Loucy (cell line): ENCODE results near the gene GPBAR1.

Source experiments
- EZH2phosphoT487 ChIP-seq: fragments of 200-600 bp; IDR thresholded peaks from 2 replicates; pipeline ENCODE4 v1.6.1; 2018; ENCODE audit warnings: antibody characterized with exemption, mild to moderate bottlenecking, moderate library complexity, borderline replicate concordance
- TF ChIP-seq, protein P1 (sequence below): fragments of 200-600 bp; sonication (generic); conservative IDR thresholded peaks from 2 replicates; pipeline ENCODE4 v1.5.1; 2014; ENCODE audit warnings: mild to moderate bottlenecking, antibody characterized with exemption, low read length

DNA sequence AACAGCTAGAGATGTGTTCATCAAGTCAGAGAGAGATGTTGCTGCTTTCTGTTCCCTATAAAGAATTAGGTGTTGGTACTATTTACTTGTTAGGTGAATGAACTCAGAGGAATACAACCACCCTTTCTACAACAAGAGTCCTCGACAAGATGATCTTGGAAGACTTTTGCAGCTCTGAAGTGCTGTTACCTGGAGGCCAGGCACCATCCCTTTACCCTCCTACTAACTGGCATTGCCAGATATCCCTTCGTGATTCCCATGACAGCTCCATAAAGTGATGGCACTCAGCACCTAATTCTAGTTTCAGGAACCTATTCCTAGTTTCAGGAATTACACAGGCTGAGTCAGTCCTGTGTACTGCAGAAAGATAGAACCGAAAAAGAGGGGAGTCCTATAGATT lies 33.9 kb upstream of the GPBAR1 start:
- TF ChIP-seq, protein P1, sequence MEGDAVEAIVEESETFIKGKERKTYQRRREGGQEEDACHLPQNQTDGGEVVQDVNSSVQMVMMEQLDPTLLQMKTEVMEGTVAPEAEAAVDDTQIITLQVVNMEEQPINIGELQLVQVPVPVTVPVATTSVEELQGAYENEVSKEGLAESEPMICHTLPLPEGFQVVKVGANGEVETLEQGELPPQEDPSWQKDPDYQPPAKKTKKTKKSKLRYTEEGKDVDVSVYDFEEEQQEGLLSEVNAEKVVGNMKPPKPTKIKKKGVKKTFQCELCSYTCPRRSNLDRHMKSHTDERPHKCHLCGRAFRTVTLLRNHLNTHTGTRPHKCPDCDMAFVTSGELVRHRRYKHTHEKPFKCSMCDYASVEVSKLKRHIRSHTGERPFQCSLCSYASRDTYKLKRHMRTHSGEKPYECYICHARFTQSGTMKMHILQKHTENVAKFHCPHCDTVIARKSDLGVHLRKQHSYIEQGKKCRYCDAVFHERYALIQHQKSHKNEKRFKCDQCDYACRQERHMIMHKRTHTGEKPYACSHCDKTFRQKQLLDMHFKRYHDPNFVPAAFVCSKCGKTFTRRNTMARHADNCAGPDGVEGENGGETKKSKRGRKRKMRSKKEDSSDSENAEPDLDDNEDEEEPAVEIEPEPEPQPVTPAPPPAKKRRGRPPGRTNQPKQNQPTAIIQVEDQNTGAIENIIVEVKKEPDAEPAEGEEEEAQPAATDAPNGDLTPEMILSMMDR = no peak
- no peak for TF ChIP-seq EZH2phosphoT487
